ENCODE data around the gene RAPGEFL1. TPM values are rescaled to one million over a fixed set of nuclear protein-coding genes. Genes with fewer than 3 reads are reported as not detected.

RAPGEFL1 gene
- total RNA-seq, 4 donors from 2014 or later, result 1.8 to 5.8 (median 5.2) TPM

- in situ Hi-C loops (cut with MboI; ENCODE audit: low sequenced_read_pairs in 4 of 4) (no loop called here), intact Hi-C loops (cut with DNase I; ENCODE audit: low total_unique reads) (no loop called here)
- H3K27ac ChIP-seq, result no peak overlapping the region
- H3K9me3 ChIP-seq, result no peaks in the 10 kb centered on the region
- TF ChIP-seq CTCF (IDR thresholded peaks at IDR 0.05 in 4 of 5, conservative IDR thresholded peaks at IDR 0.05 in 1 of 5) (no peak), POLR2A (IDR thresholded peaks at IDR 0.05) (no peak)
- no peaks in the 10 kb centered on the region for H3K36me3 ChIP-seq
- ATAC-seq, result no peak
- no peaks in the 10 kb centered on the region for H3K27me3 ChIP-seq
- no peak for DNase-seq
- H3K4me1 ChIP-seq, result peaks cover 5 to 9% of the 10 kb centered on the region in 2 donors
- H3K4me3 ChIP-seq, result no peak overlapping the region
Measured at GRCh38 chr17:40242774-40243173, 65.5 kb downstream of the RAPGEFL1 start.

GRCh38 chr17:40243761-40244160, 66.5 kb downstream of the RAPGEFL1 start:
- no peak for TF ChIP-seq CTCF (IDR thresholded peaks at IDR 0.05 in 4 of 5, conservative IDR thresholded peaks at IDR 0.05 in 1 of 5)
- no peak for TF ChIP-seq POLR2A (IDR thresholded peaks at IDR 0.05)
- Histone ChIP-seq H3K36me3 (no peaks in the 10 kb centered on the region), H3K4me1 (peaks cover 5 to 9% of the 10 kb centered on the region in 2 donors), H3K9me3 (no peaks in the 10 kb centered on the region), H3K27ac (no peak overlapping the region), H3K4me3 (no peak overlapping the region), H3K27me3 (no peaks in the 10 kb centered on the region)
- DNase-seq (no peak), ATAC-seq (no peak)
- in situ Hi-C loops (cut with MboI; ENCODE audit: low sequenced_read_pairs in 4 of 4) (no loop called here), intact Hi-C loops (cut with DNase I; ENCODE audit: low total_unique reads) (no loop called here)

GRCh38 chr17:40244255-40244654, 67.0 kb downstream of the RAPGEFL1 start:
- DNase-seq, result no peak
- Histone ChIP-seq H3K4me3 (no peak overlapping the region), H3K27me3 (no peaks in the 10 kb centered on the region), H3K27ac (no peak overlapping the region), H3K36me3 (no peaks in the 10 kb centered on the region), H3K4me1 (peaks cover 5 to 9% of the 10 kb centered on the region in 2 donors), H3K9me3 (no peaks in the 10 kb centered on the region)
- intact Hi-C loops (cut with DNase I; ENCODE audit: low total_unique reads), result no loop called here
- ATAC-seq, result no peak
- TF ChIP-seq POLR2A (IDR thresholded peaks at IDR 0.05), result no peak
- in situ Hi-C loops (cut with MboI; ENCODE audit: low sequenced_read_pairs in 4 of 4), result no loop called here

Small RNA genes within 50 kb of the gene (microRNA-seq; reads per million reads assigned to microRNA genes)
- 6.0 to 7.1 reads per million in 2 donors for gene MIR6866 (ENCODE audit: borderline replicate concordance in 2 of 2)
- gene MIR6867 (ENCODE audit: borderline replicate concordance in 2 of 2), result 0 reads per million in 2 donors

Other genes starting within 250 kb of the RAPGEFL1 start
- 10 to 100 TPM; 17.3 to 36.2 (median 29.6) TPM for gene ORMDL3, start 249.9 kb upstream of the RAPGEFL1 start, total RNA-seq
- not detected for gene LRRC3C, start 249.7 kb upstream of the RAPGEFL1 start, total RNA-seq
- gene GSDMA, start 214.5 kb upstream of the RAPGEFL1 start, total RNA-seq, result under 1 TPM in 2 of 4 donors, not detected in 2; 0.16 to 0.26 TPM
- 100 to 1,000 TPM; 211 to 364 (median 329) TPM for gene PSMD3, start 196.7 kb upstream of the RAPGEFL1 start, total RNA-seq
- gene CSF3, start 162.0 kb upstream of the RAPGEFL1 start, total RNA-seq, result 10 to 100 TPM; 11.4 to 20.6 (median 16.3) TPM
- gene MED24, start 123.1 kb upstream of the RAPGEFL1 start, total RNA-seq, result 100 to 1,000 TPM in 2 of 4 donors, 10 to 100 TPM in 2; 54.2 to 124 (median 93.9) TPM
- 10 to 100 TPM; 42.2 to 71.6 (median 48.2) TPM for gene THRA, start 114.5 kb upstream of the RAPGEFL1 start, total RNA-seq
- 10 to 100 TPM; 16.0 to 34.2 (median 18.3) TPM for gene NR1D1, start 76.9 kb upstream of the RAPGEFL1 start, total RNA-seq
- gene MSL1, start 55.5 kb upstream of the RAPGEFL1 start, total RNA-seq, result 10 to 100 TPM; 75.7 to 96.3 (median 85.9) TPM
- gene CASC3, start 36.9 kb upstream of the RAPGEFL1 start, total RNA-seq, result 10 to 100 TPM; 35.8 to 41.3 (median 39.8) TPM
- 1 to 10 TPM; 4.6 to 6.2 (median 5.4) TPM for gene WIPF2, start 41.8 kb downstream of the RAPGEFL1 start, total RNA-seq
- gene CDC6, start 110.4 kb downstream of the RAPGEFL1 start, total RNA-seq, result under 1 TPM in 3 of 4 donors, not detected in 1; 0.27 to 0.75 (median 0.66) TPM
- gene RARA, start 131.7 kb downstream of the RAPGEFL1 start, total RNA-seq, result 10 to 100 TPM; 20.3 to 67.0 (median 48.4) TPM
- 1 to 10 TPM in 1 of 4 donors, under 1 TPM in 1, not detected in 2; 0.98 to 1.2 TPM for gene GJD3, start 187.3 kb downstream of the RAPGEFL1 start, total RNA-seq
- 1 to 10 TPM in 2 of 4 donors, under 1 TPM in 2; 0.26 to 1.6 (median 1.0) TPM for gene TOP2A, start 240.4 kb downstream of the RAPGEFL1 start, total RNA-seq

All from gastrocnemius medialis (tissue), 4 donors.